8988T (cell line): Measurements from ENCODE around the gene SLC6A8.

ENCODE experiments used
- DNase-seq: peaks from one replicate; pipeline ENCODE4 v3.0.0; 2011

The SLC6A8 gene

DNA sequence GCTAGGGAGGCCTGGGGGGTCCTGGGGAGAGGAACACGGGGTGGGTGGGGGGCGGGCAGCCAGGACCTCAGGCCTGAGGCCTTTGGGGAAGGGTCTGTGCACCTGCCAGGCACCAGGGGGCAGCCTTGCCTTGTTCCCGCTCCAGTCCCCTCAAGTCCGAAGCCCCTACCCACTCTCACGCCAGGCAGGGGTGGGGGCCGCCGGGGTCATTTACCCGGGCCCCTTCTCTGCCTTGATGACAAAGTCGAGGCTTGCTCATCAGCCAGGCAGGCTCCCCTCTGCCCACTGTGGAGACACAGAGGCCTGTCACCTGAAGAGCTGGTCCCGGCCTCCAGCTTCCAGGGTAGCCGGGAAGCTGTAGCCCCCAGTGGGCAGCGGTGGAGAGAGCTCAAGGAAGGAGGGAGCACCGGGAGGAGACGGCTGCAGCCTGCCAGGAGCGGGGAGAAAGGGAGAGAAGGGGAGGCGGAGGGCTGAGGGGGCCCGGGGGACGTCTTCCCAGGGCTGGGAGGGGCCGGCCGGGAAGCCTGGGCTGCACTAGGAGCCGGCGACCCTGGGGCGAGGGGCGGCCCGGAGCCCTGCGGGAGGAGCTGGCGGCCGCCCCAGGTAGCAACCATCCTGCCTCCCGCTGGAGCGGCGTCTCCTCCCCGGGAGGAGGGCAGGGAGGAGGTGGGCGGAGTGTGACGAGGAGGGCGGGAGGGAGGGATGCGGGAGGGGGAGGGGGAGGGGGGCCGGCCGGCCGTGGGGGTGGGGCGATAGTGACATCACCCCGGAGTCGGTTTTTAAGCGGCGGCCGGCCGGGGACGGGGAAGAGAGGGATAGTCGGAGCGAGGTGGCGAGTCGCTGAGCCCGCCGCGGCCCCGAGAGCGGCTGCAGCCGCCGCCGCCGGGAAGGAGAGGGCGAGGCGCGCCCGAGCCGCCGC lies at the start of gene SLC6A8:
Gene SLC6A8 (plus strand): TSS at position 806 of the 919 bp plus-strand sequence. CDS start 649 bp downstream, outside the sequence.
- peak; percentile 66 for DNase-seq

DNA sequence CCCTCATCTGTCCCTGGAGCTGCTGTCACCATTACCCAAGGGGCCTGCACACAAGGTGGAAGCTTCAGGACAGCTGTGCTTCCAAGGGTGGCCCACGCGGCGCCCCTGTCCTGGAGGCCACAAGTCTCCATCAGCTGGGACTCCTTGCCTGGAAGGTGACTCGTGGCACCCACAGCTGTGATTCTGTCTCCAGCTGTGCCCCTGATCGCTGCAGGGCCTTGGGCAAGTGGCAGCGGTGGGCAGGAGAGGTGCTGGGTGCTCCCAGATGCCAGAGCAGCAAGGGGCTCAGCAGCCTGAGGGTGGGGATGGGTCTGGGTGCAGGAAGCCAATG lies 49.7 kb upstream of the SLC6A8 start:
- no peak for DNase-seq

DNA sequence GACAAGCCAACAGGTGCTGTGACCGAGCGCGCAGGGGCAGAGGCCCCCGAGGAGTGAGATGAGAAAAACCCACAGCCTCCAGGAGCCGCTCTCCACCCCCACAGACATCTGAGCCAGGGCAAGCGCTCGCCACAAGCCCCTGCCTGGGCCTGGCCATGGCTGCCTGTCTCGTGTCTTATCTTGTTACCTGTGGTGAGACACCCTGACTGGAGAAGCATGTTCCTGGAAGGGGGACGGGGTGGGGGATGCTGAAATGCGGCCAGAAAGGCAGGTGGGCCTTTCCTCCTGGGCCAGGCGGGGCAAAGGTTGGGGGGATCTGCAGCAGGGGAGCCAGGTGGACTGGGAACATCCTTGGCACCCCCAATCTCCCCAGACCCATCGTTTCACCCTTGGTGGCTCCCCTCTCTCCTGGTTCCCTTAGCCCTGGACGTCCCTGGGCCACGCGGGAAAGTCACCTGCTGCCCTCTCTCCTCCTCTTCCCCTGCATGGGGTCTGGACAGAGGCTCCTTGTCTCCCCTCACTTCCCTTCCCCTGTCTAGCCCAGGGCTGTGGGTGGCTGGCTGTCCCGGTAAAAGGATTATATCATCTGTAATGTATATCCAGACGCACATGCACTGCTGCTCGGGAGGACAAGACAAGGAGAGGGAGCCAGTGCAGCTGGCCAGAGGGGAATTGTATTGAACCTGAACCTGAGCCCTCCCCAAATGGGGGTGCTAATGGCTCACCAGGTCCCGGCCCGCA lies 49.1 kb upstream of the SLC6A8 start:
- no peak for DNase-seq

DNA sequence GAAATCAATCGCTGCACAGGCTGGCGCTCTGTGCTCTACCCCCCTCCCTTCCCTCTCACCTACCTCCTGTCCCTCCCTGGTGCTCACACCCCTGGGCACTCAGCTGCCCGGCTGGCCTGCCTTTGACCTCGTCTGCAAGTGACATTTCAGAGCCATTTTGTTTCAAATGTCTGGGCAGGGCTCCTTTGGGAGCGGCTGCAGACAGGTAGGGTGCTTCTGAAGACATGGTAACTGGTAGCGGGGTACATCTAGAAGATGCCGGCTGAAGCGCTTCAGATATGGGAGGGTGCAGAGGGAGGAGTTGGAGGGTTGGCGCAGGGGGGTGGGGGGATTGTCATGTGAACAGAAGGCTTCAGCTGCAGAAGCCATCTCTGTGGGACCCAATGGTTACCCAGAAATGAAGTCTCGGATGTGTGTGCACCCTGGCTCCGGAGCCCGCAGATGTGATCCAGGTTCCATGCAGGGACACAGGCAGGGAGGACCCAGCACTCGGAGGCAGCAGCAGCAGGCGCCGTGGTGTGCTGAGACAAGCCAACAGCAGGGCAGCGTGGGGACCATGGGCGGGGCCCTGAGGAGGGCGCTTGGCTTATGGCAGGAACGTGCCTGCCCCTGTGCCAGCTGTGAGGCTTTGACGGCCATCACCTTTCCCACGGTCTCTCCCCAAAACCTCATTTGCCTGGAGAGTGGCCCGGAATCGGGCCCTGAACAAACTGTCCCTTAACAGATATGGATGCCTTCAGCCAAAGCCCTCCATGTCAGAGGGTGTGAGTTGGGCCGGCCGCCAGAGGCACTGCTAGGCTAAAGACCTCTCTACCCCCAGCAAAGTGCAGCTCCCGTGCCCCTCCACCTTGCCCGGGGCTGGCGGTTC lies 48.3 kb upstream of the SLC6A8 start:
- no peak for DNase-seq

DNA sequence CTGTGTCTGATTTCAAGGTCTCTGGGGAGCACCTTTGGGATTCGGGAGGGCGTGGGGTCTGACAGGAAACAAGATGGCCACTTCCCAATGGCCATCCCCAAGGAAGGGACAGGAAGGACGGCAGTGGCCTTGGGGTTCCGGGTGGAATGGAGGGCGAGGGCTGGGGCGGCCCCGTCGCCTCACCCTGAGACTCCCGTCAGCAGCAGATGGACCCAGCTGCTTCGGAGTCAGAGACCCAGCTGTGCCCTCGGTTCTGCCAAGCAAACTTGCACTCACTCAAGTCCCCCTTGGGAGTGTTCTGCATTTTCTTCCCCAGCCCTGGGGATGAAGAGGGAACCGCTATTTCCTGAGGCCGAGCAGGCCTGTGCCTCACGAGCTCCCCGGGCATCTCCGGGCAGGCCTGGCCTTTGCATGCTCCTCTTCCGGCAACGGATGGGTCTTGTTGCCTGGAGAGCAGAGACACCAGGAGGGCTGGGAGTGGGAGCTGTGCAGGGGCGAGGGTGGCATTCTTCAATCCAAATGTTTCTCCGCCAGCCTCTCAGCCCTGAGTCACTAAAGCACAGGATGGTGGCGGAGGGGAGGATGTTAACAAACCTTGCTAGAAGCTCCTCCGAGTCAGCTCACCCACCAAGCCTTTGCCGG lies 47.6 kb upstream of the SLC6A8 start:
- no peak for DNase-seq

DNA sequence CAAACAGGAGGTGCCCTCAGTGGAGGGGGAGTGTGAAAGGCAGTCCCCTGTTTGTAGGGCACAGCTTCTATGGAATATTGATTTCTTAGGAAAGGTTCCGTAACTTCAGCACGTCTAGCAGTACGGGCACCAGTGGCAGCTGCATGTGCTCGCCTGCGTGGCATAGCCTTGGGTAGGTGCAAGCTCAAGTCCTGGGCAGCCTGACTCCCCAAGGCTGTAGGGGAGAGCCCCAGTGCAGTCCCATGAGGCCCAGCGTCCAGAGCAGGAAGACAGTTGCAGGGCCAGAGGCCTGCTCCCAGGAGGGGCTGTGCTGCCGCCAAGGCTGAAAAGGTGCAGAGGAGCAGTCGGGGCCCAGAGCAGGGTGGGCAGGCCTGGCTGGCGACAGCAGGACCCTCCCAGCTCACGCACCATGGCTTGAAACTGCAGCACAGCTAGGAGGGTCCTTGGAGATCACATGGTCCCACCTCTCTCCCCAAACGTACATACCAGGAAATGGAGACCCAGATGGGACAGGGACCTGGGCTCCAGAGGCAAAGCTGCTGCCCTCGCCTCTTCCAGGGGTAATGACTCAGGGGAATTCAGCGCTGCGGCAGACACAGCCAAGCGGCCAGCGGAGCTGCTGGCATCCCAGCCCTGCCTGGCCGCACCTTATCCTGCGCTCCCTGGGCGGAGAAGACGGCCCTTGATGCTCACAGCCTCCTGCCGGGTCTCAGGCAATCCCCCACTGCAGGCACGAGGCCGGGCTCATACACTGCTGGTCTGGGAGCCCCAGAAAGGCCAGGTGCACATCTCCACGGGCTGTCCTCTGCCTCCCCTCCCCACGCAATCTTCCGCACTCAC lies 46.8 kb upstream of the SLC6A8 start:
- DNase-seq: no peak

DNA sequence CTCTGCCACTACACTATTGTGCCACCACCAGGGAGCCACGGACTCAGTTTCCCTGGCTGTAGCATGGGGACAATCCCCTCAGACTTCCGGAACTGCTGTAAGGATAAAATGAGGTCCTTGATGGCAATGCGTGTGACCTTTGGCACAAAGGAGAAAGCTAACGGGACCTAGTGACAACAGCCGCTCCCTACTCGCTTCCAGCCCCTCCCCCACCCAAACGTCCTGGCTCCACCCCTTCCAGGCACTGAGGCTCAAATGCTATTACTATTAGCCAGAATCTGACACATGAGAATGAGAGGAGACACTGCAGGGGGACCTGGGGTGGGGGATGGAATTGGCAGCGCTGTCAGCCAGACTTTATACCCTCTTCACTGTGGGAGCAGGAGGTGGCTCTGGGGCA lies 46.1 kb upstream of the SLC6A8 start:
- DNase-seq: no peak

DNA sequence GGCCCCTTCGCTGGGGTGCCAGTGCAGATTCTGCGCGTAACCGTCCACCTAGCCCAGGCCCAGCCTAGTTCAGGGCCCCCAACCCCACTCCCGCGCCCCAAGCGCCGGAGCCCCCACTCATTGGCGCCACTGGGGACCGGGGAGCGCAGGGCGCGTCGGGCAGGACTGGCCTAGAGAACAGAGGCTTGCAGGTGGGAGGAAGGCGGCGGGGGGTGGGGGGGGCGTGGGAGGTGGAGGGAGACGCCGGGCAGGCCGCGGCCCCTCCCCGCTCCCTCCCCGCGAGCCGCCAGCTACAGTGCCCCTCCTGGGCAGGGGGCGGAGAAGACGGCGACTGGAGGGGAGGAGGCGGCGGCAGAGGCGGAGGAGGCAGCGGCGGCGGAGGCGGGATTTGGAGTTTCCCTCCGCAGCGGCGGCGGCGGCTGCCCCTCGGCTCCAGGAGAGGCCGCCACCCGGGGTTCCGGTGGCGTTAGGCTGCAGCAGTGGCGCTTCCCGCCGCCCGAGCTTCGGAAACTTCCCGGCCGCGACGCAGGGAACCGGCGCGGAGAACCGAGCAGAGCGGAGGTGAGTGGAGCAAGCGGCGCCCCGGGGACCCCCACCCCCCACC lies 45.6 kb upstream of the SLC6A8 start:
- no peak for DNase-seq

DNA sequence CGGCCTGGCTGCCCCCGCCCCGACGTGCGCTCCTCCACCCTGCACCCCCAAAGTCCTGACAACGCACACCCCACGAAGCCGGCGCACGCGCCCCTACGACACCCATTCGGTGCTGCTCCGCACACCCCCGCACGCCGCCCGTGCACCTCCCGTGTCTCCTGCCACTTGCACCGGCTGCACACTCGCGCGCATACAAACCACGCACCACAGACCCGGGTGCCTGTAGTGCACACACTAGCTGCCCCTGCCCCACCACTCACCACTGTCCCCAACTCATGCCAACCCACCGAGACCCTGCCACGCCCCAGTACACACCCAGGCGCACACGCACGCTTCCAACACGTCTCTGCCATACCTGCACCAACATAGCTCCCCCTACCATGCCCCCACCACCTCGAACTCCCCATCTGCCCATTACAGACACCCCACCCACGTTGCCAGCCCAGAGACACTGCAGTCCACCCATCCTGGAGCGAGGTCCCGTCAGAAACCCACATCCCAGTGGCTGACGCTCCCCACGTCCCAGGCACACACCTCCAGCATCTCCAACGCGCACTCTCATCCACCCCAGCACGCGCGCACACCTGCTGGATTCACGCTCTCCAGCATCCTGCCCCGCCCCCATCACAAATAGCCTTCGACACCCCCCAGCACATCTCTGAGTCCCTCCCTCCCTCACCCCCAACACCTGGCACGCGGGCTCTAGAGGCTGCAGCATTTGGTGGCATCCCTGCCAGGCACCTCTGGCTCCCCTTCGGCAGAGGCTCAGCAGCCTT lies 44.9 kb upstream of the SLC6A8 start:
- DNase-seq: no peak

DNA sequence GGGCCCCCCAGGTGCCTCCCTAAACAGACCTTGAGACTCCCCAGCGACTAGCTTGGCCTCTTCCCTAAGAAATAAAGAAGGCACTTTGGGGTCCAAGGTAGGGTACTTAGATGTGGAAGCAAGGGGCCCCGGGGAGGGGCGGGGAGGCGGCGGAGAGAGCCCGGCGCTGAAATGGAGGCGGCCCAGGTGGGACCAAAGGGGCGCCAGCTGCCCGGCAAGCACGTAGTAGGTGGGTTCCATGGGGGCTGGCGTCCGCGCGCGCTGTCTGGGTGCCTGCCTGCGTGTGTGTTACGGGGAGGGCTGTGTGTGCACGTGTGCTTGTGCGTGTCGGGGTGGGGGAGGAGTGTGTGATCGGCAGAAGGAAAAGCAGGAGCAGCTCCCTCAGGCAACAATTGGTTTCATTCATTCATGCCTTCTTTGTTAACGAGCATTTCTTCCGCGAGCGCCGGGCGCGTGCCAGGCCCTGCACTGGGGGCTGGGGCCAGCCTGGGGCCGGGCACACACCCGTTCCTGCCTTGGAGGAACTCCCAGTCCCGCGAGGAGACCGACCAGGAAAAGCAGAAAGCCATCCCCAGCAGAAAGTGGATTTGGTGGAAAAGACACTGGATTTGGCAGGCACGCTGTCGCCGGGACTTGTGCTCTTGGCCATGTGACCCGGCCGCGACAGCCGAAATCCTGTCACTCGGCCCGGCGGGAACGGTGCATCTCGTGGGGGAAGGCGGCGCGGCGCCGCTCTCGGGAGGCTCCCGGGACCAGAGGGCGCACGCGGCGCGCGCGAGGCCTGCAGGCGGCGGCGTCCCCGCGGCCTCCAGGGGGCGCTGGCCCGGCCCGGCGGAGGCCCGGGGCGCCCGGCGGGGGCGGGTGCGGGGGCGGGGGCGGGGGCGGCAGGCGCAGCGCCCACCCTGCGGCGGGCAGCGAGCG lies 44.0 kb upstream of the SLC6A8 start:
- no peak for DNase-seq

DNA sequence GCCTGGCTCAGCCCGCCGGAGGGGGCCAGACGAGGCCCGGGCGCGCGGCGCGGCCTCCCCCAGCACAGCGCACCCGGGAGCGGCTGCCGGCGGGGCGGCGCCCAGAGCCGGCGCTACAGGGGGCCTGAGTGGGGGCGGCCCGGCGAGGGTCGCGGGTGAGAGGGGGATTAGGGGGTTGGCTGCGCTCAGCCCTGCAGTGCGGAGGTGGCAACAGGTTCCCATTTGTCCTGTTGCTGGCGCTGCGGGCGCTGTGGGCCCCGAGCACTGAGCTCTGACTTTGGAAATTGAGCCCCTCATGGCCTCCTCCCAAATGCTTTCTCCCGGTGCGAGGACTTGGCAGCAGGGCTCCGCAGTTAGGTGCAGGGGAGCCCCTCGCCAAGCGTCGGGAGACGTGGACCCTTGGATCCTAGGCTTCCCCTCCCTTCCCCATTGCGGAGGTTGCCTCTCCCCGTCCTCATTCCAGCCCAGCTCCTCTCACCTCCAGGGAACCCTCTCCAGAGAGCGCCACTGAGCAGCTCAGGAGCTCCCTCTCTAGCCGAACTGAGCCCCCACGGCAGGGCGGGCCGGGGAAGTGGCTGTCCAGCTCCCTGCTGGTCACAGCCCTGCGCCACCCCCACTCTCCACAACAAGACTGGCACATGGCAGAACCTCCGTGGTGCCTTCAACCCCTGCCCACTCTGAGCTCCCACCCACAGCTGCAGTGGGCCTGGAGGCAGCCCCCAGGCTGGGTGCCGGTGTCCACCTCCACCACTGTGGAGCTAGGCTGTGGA lies 43.2 kb upstream of the SLC6A8 start:
- no peak for DNase-seq

DNA sequence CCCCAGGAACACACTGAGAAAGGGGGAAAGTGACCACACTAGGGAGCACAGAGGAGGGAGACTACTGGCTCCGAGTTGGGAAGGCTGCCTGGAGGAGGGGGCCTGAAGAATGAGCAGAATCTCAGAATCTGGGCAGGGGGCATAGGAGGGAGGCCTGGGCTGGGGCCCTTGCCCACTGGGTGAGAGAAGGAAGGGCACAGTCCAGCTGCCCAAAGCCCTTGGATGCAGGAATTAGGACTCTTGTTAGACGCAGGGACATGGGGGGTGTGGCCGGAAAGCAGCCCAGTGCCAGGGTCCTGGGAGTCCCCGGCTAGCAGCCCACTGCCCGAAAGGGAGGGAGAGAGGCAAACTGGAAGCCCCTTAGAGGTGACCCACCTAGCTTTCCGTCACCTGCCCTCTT lies 42.6 kb upstream of the SLC6A8 start:
- DNase-seq: no peak

DNA sequence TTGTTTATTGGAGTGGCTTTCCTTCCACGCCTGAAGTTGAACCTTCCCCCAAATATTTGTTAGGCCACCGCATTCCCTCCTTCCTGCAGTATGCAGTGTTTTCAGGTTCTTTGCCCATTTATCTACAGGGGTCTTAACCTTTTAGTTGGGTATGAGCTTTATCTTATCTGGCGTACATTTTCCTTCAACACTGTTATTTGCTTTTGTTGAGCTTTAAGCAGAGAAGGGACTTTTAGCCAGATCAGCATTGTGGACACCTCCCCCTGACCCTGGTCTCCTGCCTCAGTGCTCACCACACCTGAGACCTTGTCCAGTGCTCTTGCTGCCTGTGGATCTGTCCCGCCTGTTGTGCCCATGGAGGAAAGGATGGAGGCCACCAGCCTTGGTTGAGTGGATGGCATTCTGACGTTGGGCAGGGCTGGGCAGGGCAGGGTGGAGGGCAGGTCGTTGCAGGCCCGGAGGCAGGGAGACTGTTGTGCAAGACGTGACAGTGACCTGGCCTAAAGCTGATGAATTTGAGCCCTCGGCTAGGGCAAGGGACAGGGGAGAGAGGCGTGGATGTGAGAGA lies 41.7 kb upstream of the SLC6A8 start:
- DNase-seq: no peak

DNA sequence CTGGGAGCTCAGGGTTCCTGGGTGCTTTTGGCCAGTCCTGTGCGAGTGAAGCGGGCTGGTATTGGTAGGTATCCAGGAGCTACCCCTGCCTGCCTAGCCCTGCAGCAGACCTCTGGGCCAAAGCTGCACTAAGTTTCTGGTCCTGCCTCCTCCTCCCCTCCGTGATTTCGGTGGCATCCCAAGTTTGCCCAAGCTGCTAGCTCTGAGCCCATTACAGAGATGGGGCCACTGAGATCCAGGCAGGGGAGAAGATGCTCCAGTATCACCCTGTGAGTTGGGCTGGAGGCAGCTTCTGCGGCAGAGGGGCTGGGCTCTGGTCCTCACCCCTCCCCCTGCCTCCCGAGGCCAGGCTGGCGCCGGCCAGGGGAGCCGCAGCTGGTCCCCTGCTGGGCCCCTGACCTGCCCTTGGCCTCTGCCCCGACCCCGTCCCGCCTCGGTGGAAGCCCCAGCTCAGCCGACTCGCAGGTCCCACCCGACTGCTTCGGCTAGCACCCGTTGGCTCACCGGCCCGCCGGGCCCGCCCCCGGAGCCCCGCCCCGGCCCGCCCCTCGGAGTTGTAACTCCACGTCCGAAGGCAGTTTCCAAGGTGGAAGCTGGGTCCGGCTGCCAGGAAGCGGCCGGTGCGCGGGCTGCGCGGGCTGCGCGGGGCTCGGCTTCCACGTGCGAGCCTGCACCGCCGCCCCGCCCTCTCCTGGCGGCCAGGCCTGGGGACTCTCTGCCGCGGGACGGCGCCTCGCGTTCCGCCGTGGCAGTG lies 40.9 kb upstream of the SLC6A8 start, which contains the start of gene DUSP9:
Gene DUSP9 (plus strand): TSS at position 584 of the 754 bp plus-strand sequence. CDS start 751 bp downstream, outside the sequence.
- peak; percentile 83 for DNase-seq

DNA sequence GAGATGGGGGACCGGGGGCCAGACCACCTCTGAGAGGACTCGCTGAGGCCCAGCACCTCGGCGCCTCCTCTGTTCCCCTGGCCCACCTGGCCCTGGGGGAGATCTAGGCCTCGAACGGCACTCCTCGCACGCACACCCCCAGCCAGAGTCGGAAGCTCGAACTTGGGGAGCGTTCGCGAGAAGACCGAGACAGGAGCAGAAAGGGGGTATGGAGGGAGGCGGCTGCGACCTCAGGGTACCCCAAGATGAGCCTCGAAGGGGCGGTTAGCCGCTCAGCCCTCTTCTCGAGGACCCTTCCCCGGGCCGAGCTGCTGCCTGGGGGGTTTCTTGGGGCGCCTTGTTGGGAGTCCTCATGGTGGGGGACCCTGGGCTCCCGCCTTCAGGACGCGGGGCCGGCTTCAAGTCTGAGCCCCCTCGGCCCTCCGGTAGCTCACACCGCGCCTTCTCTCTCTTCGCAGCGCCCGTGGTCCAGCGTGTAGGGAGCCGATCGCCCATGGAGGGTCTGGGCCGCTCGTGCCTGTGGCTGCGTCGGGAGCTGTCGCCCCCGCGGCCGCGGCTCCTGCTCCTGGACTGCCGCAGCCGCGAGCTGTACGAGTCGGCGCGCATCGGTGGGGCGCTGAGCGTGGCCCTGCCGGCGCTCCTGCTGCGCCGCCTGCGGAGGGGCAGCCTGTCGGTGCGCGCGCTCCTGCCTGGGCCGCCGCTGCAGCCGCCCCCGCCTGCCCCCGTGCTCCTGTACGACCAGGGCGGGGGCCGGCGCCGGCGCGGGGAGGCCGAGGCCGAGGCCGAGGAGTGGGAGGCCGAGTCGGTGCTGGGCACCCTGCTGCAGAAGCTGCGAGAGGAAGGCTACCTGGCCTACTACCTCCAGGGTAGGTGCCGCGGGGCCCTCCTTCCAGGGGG lies 40.0 kb upstream of the SLC6A8 start:
- no peak for DNase-seq
